Measurements from ENCODE around the gene DISC1. TPM values are rescaled to one million over a fixed set of nuclear protein-coding genes. Genes with fewer than 3 reads are reported as not detected.

The DISC1 gene
- total RNA-seq, 1 experiment from 2014 or later, result 1.8 TPM

DNA sequence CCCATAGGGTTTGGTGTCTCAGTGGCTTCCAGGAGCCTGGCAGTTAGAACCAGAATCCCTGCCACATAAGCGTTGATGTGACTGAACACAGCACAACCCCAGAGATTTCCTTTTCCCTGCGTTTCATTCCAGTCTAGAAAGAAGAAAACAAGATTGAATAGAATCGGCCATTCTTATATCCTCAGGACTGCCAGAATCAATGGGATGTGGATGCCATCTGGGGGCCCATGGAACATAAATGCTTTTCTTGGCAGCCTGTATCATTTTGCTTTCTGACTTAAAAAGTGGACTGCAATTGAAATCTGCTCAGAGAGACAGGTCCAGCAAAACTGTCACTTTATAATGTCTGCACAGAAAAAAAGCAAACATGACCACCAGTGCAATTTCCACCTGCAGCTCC, 80.3 kb downstream of the DISC1 start:
- CTCF ChIA-PET, result no interaction called here
- no peaks in the 10 kb centered on the region for H3K36me3 ChIP-seq (ENCODE audit: insufficient read depth, low read length, poor library complexity, severe bottlenecking)
- POLR2A ChIA-PET (ENCODE audit: low non-redundant PET), result no interaction called here
- BruUV-seq (replicated peaks), result no TSS peak
- intact Hi-C loops (cut with micrococcal nuclease; ENCODE audit: unreplicated experiment), result no loop called here
- H3K27me3 ChIP-seq (replicated peaks; ENCODE audit: insufficient read depth, low read depth, low read length, poor library complexity), result no peaks in the 10 kb centered on the region
- no peak for DNase-seq (ENCODE audit: low spot score)
- TF ChIP-seq CTCF (conservative IDR thresholded peaks at IDR 0.05; ENCODE audit: low read depth, low read length), result no peak
- no peak for TF ChIP-seq EZH2 (IDR thresholded peaks at IDR 0.05; ENCODE audit: borderline replicate concordance, low read depth, low read length, poor library complexity, severe bottlenecking)
- H3K4me3 ChIP-seq (ENCODE audit: low read depth, low read length, poor library complexity, severe bottlenecking), result no peak overlapping the region
- no peak overlapping the region for H3K27ac ChIP-seq (ENCODE audit: low read depth, low read length, poor library complexity, severe bottlenecking)
- H3K4me1 ChIP-seq (ENCODE audit: insufficient read depth, low read length, poor library complexity, severe bottlenecking), result no peaks in the 10 kb centered on the region
- no peaks in the 10 kb centered on the region for H3K9me3 ChIP-seq (ENCODE audit: low read depth, low read length, poor library complexity, severe bottlenecking)

DNA sequence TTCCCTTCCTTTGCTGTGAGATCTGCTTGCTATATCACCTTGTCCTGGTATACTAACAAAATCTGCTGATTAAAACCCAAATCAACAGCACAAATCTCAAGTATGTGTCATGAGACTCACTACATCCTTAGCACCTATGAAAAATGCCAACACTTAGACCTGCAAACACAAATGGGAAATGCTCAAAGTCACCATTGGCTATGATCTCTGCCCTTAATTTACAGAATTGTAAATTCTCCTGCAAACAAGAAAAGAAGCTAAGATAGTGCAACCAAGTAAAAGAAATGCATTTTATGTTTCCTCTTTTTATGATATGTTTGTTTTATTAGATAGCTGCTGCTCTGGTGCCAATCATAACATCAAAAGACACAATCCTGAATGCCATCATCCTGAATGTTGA, 80.8 kb downstream of the DISC1 start:
- Histone ChIP-seq H3K9me3 (ENCODE audit: low read depth, low read length, poor library complexity, severe bottlenecking) (no peaks in the 10 kb centered on the region), H3K27ac (ENCODE audit: low read depth, low read length, poor library complexity, severe bottlenecking) (no peak overlapping the region), H3K36me3 (ENCODE audit: insufficient read depth, low read length, poor library complexity, severe bottlenecking) (no peaks in the 10 kb centered on the region), H3K4me3 (ENCODE audit: low read depth, low read length, poor library complexity, severe bottlenecking) (no peak overlapping the region), H3K27me3 (replicated peaks; ENCODE audit: insufficient read depth, low read depth, low read length, poor library complexity) (no peaks in the 10 kb centered on the region), H3K4me1 (ENCODE audit: insufficient read depth, low read length, poor library complexity, severe bottlenecking) (no peaks in the 10 kb centered on the region)
- intact Hi-C loops (cut with micrococcal nuclease; ENCODE audit: unreplicated experiment), result no loop called here
- no peak for DNase-seq (ENCODE audit: low spot score)
- ChIA-PET POLR2A (ENCODE audit: low non-redundant PET) (interaction anchor here (0.7 kb wide), 1 partner anchor 11 kb away, joined by 3 read pairs; no protein-coding TSS in a partner anchor), CTCF (no interaction called here)
- no TSS peak for BruUV-seq (replicated peaks)
- TF ChIP-seq CTCF (conservative IDR thresholded peaks at IDR 0.05; ENCODE audit: low read depth, low read length) (no peak), EZH2 (IDR thresholded peaks at IDR 0.05; ENCODE audit: borderline replicate concordance, low read depth, low read length, poor library complexity, severe bottlenecking) (no peak)

- no peaks in the 10 kb centered on the region for H3K27me3 ChIP-seq (replicated peaks; ENCODE audit: insufficient read depth, low read depth, low read length, poor library complexity)
- H3K4me1 ChIP-seq (ENCODE audit: insufficient read depth, low read length, poor library complexity, severe bottlenecking), result no peaks in the 10 kb centered on the region
- H3K9me3 ChIP-seq (ENCODE audit: low read depth, low read length, poor library complexity, severe bottlenecking), result no peaks in the 10 kb centered on the region
- TF ChIP-seq CTCF (conservative IDR thresholded peaks at IDR 0.05; ENCODE audit: low read depth, low read length) (no peak), EZH2 (IDR thresholded peaks at IDR 0.05; ENCODE audit: borderline replicate concordance, low read depth, low read length, poor library complexity, severe bottlenecking) (no peak)
- ChIA-PET POLR2A (ENCODE audit: low non-redundant PET) (no interaction called here), CTCF (no interaction called here)
- H3K4me3 ChIP-seq (ENCODE audit: low read depth, low read length, poor library complexity, severe bottlenecking), result no peak overlapping the region
- no peaks in the 10 kb centered on the region for H3K36me3 ChIP-seq (ENCODE audit: insufficient read depth, low read length, poor library complexity, severe bottlenecking)
- no TSS peak for BruUV-seq (replicated peaks)
- intact Hi-C loops (cut with micrococcal nuclease; ENCODE audit: unreplicated experiment), result no loop called here
- H3K27ac ChIP-seq (ENCODE audit: low read depth, low read length, poor library complexity, severe bottlenecking), result no peak overlapping the region
- no peak for DNase-seq (ENCODE audit: low spot score)
Observed at GRCh38 chr1:231708394-231708793, 81.8 kb downstream of the DISC1 start.
